Activated CD8-positive, alpha-beta memory T cell treated with anti-CD3 and anti-CD28 coated beads, Interleukin-2, amount 10 ng/mL, durations not matched to agents 7 days and 5 days (primary cell): Measurements from ENCODE around the gene CUX1. TPM values are rescaled to one million over a fixed set of nuclear protein-coding genes. Genes with fewer than 3 reads are reported as not detected.

Source experiments
- ATAC-seq: fragments of 150-1000 bp; cut with Tn5 transposase; one replicate; pipeline ENCODE4 v1.10.0; 2021; ENCODE audit warnings: moderate library complexity
- CTCF ChIA-PET: fragments of 350-600 bp; sonication (Branson Sonifier 250); formaldehyde crosslinking; loops from one replicate; lab custom pipeline; 2021; ENCODE audit warnings: antibody characterized with exemption; lab: Charles Lee
- DNase-seq: peaks from one replicate; pipeline ENCODE4 v3.0.0-alpha.2; 2020
- H3K27ac Mint-ChIP-seq: one replicate; pipeline ENCODE4 v1.8.0; 2021; ENCODE audit warnings: mild to moderate bottlenecking, mixed read lengths
- H3K27me3 Mint-ChIP-seq: one replicate; pipeline ENCODE4 v1.8.0; 2021; ENCODE audit warnings: mixed read lengths
- H3K36me3 Mint-ChIP-seq: one replicate; pipeline ENCODE4 v1.8.0; 2021; ENCODE audit warnings: mild to moderate bottlenecking, mixed read lengths
- H3K4me1 Mint-ChIP-seq: one replicate; pipeline ENCODE4 v1.8.0; 2021; ENCODE audit warnings: mixed read lengths
- H3K4me3 Mint-ChIP-seq: one replicate; pipeline ENCODE4 v1.8.0; 2021; ENCODE audit warnings: mild to moderate bottlenecking, moderate library complexity, mixed read lengths
- H3K9me3 Mint-ChIP-seq: one replicate; pipeline ENCODE4 v1.8.0; 2022; ENCODE audit warnings: low read depth, mixed read lengths
- total RNA-seq, 2 experiments: library from RNA; stranded (reverse); gene quantifications; one replicate each; pipeline ENCODE4 v1.2.3, GENCODE V29; 2021

Gene CUX1
- total RNA-seq, 2 experiments from 2014 or later: 24.0 to 28.7 TPM

- no peak for DNase-seq
- Mint-ChIP-seq H3K36me3 (no peaks in the 10 kb centered on the region), H3K27me3 (no peaks in the 10 kb centered on the region), H3K27ac (no peak overlapping the region), H3K9me3 (no peaks in the 10 kb centered on the region), H3K4me3 (no peak overlapping the region), H3K4me1 (no peaks in the 10 kb centered on the region)
- ATAC-seq: no peak
- CTCF ChIA-PET: no interaction called here
Measured at GRCh38 chr7:102061981-102062390, 244.6 kb downstream of the CUX1 start.

GRCh38 chr7:102063690-102064180 lies 246.3 kb downstream of the CUX1 start:
- CTCF ChIA-PET: interaction anchor here (0.6 kb wide), 1 partner anchor 81 kb away, joined by 3 read pairs; no protein-coding TSS in a partner anchor
- no peaks in the 10 kb centered on the region for H3K9me3 Mint-ChIP-seq
- ATAC-seq (no peak), DNase-seq (no peak)
- H3K27ac Mint-ChIP-seq: no peak overlapping the region
- H3K4me1 Mint-ChIP-seq: no peaks in the 10 kb centered on the region
- H3K4me3 Mint-ChIP-seq: no peak overlapping the region
- H3K27me3 Mint-ChIP-seq: no peaks in the 10 kb centered on the region
- H3K36me3 Mint-ChIP-seq: no peaks in the 10 kb centered on the region

GRCh38 chr7:102064361-102065025 lies 247.1 kb downstream of the CUX1 start:
- CTCF ChIA-PET: interaction anchor here (0.6 kb wide), 1 partner anchor 80 kb away, joined by 3 read pairs; no protein-coding TSS in a partner anchor
- DNase-seq: no peak
- H3K27me3 Mint-ChIP-seq: no peaks in the 10 kb centered on the region
- no peaks in the 10 kb centered on the region for H3K9me3 Mint-ChIP-seq
- ATAC-seq: no peak
- no peaks in the 10 kb centered on the region for H3K4me1 Mint-ChIP-seq
- no peak overlapping the region for H3K4me3 Mint-ChIP-seq
- no peak overlapping the region for H3K27ac Mint-ChIP-seq
- no peaks in the 10 kb centered on the region for H3K36me3 Mint-ChIP-seq

- no peaks in the 10 kb centered on the region for H3K9me3 Mint-ChIP-seq
- no peak overlapping the region for H3K27ac Mint-ChIP-seq
- CTCF ChIA-PET: no interaction called here
- no peaks in the 10 kb centered on the region for H3K4me1 Mint-ChIP-seq
- H3K36me3 Mint-ChIP-seq: peaks cover 3% of the 10 kb centered on the region
- no peak overlapping the region for H3K4me3 Mint-ChIP-seq
- H3K27me3 Mint-ChIP-seq: no peaks in the 10 kb centered on the region
- DNase-seq (no peak), ATAC-seq (no peak)
Measured at GRCh38 chr7:102065226-102065625, 247.8 kb downstream of the CUX1 start.

- H3K27me3 Mint-ChIP-seq: no peaks in the 10 kb centered on the region
- no peaks in the 10 kb centered on the region for H3K9me3 Mint-ChIP-seq
- H3K4me3 Mint-ChIP-seq: no peak overlapping the region
- H3K4me1 Mint-ChIP-seq: no peaks in the 10 kb centered on the region
- DNase-seq (no peak), ATAC-seq (no peak)
- CTCF ChIA-PET: no interaction called here
- H3K27ac Mint-ChIP-seq: no peak overlapping the region
- peaks cover 7% of the 10 kb centered on the region for H3K36me3 Mint-ChIP-seq
Measured at GRCh38 chr7:102066476-102066875, 249.1 kb downstream of the CUX1 start.

- no peaks in the 10 kb centered on the region for H3K9me3 Mint-ChIP-seq
- DNase-seq: no peak
- H3K27ac Mint-ChIP-seq: no peak overlapping the region
- no peak overlapping the region for H3K4me3 Mint-ChIP-seq
- ATAC-seq: no peak
- H3K27me3 Mint-ChIP-seq: no peaks in the 10 kb centered on the region
- H3K36me3 Mint-ChIP-seq: peaks cover 14% of the 10 kb centered on the region
- CTCF ChIA-PET: no interaction called here
- H3K4me1 Mint-ChIP-seq: peaks cover 2% of the 10 kb centered on the region
Measured at GRCh38 chr7:102068846-102069245, 251.4 kb downstream of the CUX1 start.

- ATAC-seq: no peak
- H3K27me3 Mint-ChIP-seq: no peaks in the 10 kb centered on the region
- H3K4me1 Mint-ChIP-seq: peaks cover 2% of the 10 kb centered on the region
- no peak overlapping the region for H3K4me3 Mint-ChIP-seq
- peaks cover 14% of the 10 kb centered on the region for H3K36me3 Mint-ChIP-seq
- no peaks in the 10 kb centered on the region for H3K9me3 Mint-ChIP-seq
- CTCF ChIA-PET: no interaction called here
- no peak for DNase-seq
- no peak overlapping the region for H3K27ac Mint-ChIP-seq
Measured at GRCh38 chr7:102069931-102070629, 252.7 kb downstream of the CUX1 start.

GRCh38 chr7:102072003-102072402 lies 254.6 kb downstream of the CUX1 start:
- ATAC-seq (no peak), DNase-seq (no peak)
- Mint-ChIP-seq H3K4me3 (no peak overlapping the region), H3K27ac (no peak overlapping the region), H3K27me3 (no peaks in the 10 kb centered on the region), H3K4me1 (peaks cover 3% of the 10 kb centered on the region), H3K9me3 (no peaks in the 10 kb centered on the region), H3K36me3 (peaks cover 16% of the 10 kb centered on the region)
- CTCF ChIA-PET: no interaction called here

GRCh38 chr7:102072636-102073209 lies 255.3 kb downstream of the CUX1 start:
- no peaks in the 10 kb centered on the region for H3K9me3 Mint-ChIP-seq
- peaks cover 16% of the 10 kb centered on the region for H3K36me3 Mint-ChIP-seq
- no peak overlapping the region for H3K4me3 Mint-ChIP-seq
- no peak for ATAC-seq
- CTCF ChIA-PET: no interaction called here
- H3K27me3 Mint-ChIP-seq: no peaks in the 10 kb centered on the region
- peaks cover 6% of the 10 kb centered on the region for H3K4me1 Mint-ChIP-seq
- DNase-seq: no peak
- no peak overlapping the region for H3K27ac Mint-ChIP-seq

- Mint-ChIP-seq H3K9me3 (no peaks in the 10 kb centered on the region), H3K27me3 (no peaks in the 10 kb centered on the region), H3K27ac (no peak overlapping the region), H3K36me3 (peaks cover 16% of the 10 kb centered on the region), H3K4me1 (peaks cover 6% of the 10 kb centered on the region), H3K4me3 (no peak overlapping the region)
- CTCF ChIA-PET: no interaction called here
- DNase-seq: no peak
- no peak for ATAC-seq
Measured at GRCh38 chr7:102073931-102074880, 256.8 kb downstream of the CUX1 start.

GRCh38 chr7:102075126-102075525 lies 257.7 kb downstream of the CUX1 start:
- peaks cover 6% of the 10 kb centered on the region for H3K4me1 Mint-ChIP-seq
- ATAC-seq: no peak
- no peak for DNase-seq
- CTCF ChIA-PET: no interaction called here
- H3K36me3 Mint-ChIP-seq: peaks cover 14% of the 10 kb centered on the region
- no peak overlapping the region for H3K27ac Mint-ChIP-seq
- no peaks in the 10 kb centered on the region for H3K27me3 Mint-ChIP-seq
- no peak overlapping the region for H3K4me3 Mint-ChIP-seq
- H3K9me3 Mint-ChIP-seq: no peaks in the 10 kb centered on the region

GRCh38 chr7:102075553-102076135 lies 258.2 kb downstream of the CUX1 start:
- peaks cover 11% of the 10 kb centered on the region for H3K36me3 Mint-ChIP-seq
- no peak overlapping the region for H3K4me3 Mint-ChIP-seq
- ATAC-seq: no peak
- CTCF ChIA-PET: no interaction called here
- no peak overlapping the region for H3K27ac Mint-ChIP-seq
- H3K4me1 Mint-ChIP-seq: peaks cover 6% of the 10 kb centered on the region
- H3K9me3 Mint-ChIP-seq: no peaks in the 10 kb centered on the region
- H3K27me3 Mint-ChIP-seq: no peaks in the 10 kb centered on the region
- DNase-seq: no peak

GRCh38 chr7:102077081-102077480 lies 259.7 kb downstream of the CUX1 start:
- ATAC-seq (no peak), DNase-seq (no peak)
- peaks cover 6% of the 10 kb centered on the region for H3K4me1 Mint-ChIP-seq
- H3K9me3 Mint-ChIP-seq: no peaks in the 10 kb centered on the region
- CTCF ChIA-PET: interaction anchor here (0.7 kb wide), 1 partner anchor 208 kb away, joined by 3 read pairs; no protein-coding TSS in a partner anchor
- peaks cover 8% of the 10 kb centered on the region for H3K36me3 Mint-ChIP-seq
- H3K27me3 Mint-ChIP-seq: no peaks in the 10 kb centered on the region
- no peak overlapping the region for H3K27ac Mint-ChIP-seq
- H3K4me3 Mint-ChIP-seq: no peak overlapping the region
